CD4-positive, alpha-beta T cell treated with Interleukin-6 at 100 ng/mL for 8 hours (primary cell): ENCODE data around the gene LRIG1.
A peak's percentile ranks its signal among the peaks of the same experiment; 100 is the strongest.

Experiments
- DNase-seq: peaks from one replicate; pipeline ENCODE4 v3.0.0-alpha.2; 2020; ENCODE audit warnings: mixed read lengths, low spot score

LRIG1 gene

GRCh38 chr3:66402596-66403290 lies 98.1 kb downstream of the LRIG1 start:
- DNase-seq, result no peak

DNA sequence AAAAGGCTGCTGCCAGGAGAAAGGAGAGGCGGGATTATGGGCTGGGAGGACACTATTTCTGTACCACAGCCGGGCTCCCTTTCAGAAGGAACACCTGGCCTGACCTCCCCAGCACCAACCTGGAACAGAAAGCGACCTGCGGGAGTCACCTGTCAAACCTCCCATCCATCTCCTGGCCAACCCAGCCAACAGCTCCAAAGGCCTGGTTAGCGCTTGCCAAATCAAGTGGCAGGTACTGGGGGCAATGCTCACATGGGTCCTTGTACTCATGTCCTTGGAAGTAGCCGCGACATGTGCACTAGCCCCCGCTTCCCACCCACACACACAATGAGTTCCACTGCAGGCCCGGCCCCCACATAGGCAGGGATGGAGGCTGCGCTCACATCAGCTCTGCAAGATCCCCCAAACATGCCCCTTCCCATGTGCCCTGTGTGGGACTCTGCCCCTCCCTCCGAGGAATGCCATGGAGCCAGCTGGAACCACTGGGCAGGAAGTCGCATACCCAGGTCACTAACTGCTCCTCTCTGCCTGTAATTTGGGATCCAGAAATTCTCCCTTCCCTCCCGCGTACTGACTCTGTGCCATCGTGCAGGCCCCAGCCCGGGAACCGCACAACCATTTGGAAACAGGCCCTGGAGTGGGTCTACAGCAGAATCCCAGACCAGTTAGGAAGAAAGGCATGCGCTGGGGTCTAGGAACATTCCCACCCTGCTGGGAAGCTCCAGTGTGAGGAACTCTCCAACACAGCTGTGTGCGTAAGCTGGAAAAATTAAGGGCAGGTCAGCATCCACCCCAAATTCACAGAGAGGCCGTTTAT lies 98.9 kb downstream of the LRIG1 start:
- DNase-seq, result no peak

GRCh38 chr3:66401157-66401550 lies 99.7 kb downstream of the LRIG1 start:
- DNase-seq, result no peak

DNA sequence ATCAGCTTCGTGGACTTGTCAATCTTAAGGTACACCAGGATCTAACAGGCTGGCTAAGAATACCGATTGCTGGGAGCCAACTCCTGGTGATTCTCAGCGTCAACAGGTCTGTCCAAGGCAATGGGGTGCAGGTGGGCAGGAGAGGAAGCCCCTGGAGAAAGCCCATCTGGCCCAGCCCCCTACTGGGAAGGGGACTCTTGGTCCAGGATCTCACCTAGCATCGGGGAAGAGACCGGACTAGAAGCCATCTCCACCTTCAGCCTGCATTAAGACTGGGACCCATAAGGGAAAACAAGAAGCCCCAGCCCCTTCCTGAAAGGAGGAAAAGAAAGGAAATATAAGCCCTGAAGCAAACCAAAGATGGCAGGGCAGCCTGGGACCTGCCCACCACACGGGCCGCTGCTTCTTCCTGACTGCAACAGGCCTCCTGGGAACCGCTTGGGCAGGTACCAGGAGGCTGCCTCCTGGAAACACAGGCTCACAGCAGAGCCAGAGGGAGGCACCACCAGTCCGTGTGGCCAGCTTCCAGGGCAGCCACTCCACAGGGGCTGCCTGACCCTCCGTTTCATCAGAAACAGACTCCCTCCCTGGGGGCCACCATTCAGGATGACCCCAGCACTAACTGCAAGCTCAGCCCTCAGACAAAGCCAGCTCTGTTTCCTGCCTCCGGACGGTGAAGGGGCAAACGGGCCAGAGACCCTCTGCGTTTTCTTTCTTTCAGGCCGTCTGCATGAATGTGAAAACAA lies 100.2 kb downstream of the LRIG1 start:
- DNase-seq, result no peak

DNA sequence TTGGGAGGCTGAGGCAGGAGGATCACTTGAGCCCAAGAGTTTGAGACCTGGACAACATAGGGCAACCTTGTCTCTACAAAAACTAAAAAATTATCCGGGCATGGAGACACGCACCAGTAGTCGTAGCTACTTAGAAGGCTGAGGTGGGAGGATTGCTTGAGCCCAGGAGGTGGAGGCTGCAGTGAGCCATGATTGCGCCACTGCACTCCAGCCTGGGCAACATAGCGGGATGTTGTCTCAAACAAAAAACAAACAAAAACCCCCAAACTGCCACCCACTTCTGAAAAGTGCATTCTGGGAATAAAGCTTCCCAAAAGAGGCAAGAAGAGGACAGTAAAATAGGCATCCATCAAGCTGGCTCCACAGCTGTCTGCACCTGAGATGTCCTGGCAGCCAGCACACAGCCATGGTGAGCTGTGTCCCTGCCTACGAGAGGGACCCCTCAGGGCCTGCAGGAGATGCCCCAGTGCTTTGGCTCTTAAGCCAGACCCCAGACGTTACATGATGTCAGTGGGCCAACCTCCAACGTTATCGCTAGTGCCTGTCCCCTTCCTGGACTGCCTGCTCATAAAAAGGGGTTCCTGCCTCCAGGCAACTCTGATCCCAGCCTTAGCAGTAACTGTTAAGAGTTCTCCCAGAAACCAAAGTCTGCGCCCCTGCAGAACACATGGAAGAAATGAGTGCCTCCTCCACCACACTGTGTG lies 101.1 kb downstream of the LRIG1 start:
- no peak for DNase-seq

DNA sequence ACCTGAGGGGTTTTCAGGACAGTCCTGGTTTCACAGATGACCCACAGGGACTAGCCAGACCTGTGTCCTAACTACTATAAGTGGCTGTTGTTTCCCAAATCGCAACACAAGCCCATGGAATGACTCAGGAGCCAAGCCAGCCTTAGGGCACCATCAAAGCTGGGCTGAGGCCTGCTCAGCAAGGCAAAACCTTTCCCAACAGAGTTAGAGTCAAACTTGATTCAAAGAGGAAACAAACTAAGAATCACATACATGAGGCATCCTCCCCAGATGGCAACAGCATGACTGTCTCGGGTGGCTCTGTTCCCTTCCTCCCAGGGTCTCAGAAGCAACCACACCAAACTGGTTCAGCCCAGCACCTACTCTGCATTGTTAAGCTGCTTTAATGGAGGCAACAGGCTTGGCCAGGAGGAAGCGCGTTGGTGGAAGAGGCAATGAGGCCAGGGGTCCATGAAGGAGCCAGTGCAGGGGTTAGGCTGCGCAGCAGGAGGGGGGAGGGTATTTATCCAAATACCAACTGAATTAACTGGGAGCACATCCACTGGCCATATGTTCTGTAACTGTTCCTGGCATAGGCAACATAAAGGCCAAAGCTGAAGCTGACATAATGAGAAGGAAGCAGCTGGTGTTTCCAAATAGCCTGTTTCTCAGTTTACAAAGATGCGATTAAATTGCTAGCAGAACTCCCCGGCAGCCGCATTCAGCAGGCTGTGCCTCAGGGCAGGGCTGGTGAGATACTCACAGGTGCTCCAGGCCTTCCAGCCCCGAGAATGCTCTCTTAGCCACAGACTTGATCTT lies 102.4 kb downstream of the LRIG1 start:
- DNase-seq, result no peak

DNA sequence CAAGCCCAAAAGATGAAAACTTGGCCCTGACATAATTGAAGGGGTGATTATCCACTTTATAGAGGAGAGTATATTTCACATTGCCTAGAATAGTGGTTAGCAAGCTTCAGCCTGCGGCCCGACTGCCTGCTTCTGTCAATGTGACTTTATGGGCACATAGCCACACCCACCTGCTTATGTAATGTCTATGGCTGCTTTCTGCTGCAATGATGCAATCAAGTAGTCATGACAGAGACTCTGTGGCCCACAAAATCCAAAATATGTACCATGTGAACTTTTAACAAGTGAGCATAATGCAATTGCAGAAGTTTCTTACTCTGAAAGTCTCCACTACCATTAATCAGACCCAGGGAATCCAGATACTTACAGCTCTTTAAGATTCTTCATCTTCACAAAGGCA lies 103.1 kb downstream of the LRIG1 start:
- DNase-seq, result no peak

GRCh38 chr3:66396888-66397287 lies 103.9 kb downstream of the LRIG1 start:
- DNase-seq, result no peak

- DNase-seq, result no peak
These were observed 104.6 kb downstream of the LRIG1 start for GRCh38 chr3:66396161-66396760.

DNA sequence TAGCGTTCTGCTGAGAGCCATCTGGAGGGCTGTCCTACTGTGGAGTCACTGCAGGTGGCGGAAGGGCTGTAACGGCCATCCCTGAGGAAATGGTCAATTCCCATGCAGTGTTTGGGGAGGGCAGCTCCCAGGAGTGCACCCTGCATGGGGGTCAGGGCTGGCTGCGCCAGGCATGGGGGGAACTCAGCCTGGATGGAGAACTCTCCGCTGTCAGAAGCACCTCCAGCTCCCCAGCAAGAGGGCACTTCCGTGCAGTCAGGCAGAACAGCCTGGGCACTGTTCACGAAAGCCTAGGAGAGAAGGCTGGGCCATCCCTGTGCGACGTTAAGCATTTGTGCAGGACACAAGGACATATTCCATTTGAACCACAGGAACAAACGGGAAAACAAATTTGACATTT lies 105.2 kb downstream of the LRIG1 start:
- DNase-seq, result no peak

- DNase-seq, result no peak
These were observed 106.0 kb downstream of the LRIG1 start for GRCh38 chr3:66394753-66395249.

DNA sequence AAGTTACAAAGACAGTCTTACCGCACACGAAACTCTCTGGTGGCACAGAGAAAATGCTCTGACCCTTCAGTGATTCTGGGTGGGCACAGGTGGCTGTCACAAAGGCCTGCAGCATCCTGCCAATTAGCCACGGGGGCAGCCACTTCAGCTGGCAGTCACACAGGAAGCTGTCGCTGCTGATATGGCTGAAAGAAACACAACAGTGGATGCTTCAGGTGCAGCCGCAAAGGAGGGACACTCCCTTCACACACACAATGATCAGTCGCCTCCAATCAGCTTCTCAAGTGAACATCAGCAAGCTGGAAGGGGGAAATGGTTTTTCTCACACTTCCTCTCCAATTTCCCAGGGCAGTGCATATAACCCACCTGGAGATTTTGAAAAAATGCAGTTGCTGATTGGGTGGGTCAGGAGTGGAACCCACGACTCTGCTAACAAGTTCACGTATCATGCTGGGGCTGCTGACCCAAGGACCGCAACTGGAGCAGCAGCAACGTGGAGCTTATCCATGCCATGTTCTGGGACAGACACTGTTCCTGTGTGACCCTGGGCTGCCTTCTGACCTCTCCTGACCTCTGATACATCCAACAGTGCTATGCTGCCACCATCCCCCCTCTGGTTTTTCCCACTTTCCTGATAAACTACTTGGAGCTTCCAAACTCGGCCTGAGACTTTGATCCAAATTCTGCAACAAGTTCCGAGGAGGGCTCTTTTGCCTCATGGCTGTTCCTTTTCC lies 106.6 kb downstream of the LRIG1 start:
- DNase-seq, result peak; percentile 75

DNA sequence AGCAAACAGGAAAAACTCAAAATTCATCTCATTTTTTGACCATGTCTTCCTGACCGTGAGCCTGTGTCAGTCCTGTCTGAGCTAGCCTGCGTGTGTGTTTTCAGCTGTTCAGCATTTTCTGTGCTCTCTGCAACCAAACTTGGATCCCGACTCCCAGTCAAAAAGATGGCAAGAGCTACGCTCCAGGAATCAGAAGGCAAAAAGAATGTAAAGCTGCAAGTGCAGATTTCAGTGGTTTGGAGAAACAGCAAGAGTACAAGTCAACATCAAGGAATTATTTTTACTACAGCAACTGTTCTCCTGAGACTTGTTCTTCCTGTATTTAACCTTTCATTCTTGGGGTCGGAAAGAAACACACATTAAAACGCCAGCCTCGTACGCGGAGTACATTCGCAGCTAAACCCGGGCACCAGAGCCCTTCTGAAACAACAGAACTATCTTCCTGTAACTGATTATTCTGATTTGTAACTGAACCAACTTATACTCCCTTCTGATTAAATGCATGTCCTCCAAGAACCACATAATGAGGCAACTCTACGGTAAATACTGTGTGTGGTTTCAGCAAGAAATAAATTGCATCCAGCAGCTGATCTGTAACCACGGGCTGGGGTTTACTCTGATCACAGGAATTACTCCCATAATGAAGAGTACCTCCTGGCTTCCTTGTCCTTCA lies 107.4 kb downstream of the LRIG1 start:
- no peak for DNase-seq

- DNase-seq, result no peak
These were observed 107.9 kb downstream of the LRIG1 start for GRCh38 chr3:66392966-66393332.

DNA sequence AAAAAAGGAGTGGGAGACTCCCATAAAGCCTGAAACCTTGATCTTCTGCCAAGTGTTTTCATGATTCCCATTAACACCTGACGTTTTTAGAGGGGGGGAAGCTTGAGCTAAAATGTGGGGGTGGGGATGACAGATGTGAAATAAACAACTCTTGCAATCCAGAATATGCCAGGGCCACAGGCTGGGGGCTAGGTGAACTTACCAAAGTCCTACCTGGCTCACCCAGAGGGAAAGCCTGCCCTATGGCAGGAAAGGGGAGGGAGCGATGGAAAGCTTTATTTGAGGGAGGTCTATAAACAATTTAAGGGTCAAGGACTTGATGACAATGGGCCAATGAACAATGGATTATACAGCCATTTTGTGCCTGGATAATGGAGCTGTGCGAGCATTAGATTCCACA lies 108.3 kb downstream of the LRIG1 start:
- no peak for DNase-seq

GRCh38 chr3:66390013-66390412 lies 110.8 kb downstream of the LRIG1 start:
- DNase-seq, result no peak

- no peak for DNase-seq
These were observed 113.7 kb downstream of the LRIG1 start for GRCh38 chr3:66386925-66387650.

GRCh38 chr3:66386011-66386924 lies 114.6 kb downstream of the LRIG1 start:
- DNase-seq, result no peak
